Heart right ventricle (tissue), 16 donors: Measurements from ENCODE around the gene SLC1A2. TPM values are rescaled to one million over a fixed set of nuclear protein-coding genes. Genes with fewer than 3 reads are reported as not detected.

Experiments
- ATAC-seq, 8 donors: fragments of 200-7000 bp; cut with Tn5 transposase; one replicate each; pipeline ENCODE4 v1.9.1; 2020; ENCODE audit warnings: mild to moderate bottlenecking in 8 of 8, moderate library complexity in 8 of 8, moderate number of reproducible peaks in 1 of 8
- DNase-seq, 2 donors: peaks; one replicate each; pipeline ENCODE4 v3.0.0-alpha.2; 2020
- H3K27ac ChIP-seq, 10 donors: fragments of 200-600 bp; sonication (generic) in 2 of 10; one replicate each; pipeline versions ENCODE4 v1.5.0 to v1.8.0; 2020 to 2022; ENCODE audit warnings: mild to moderate bottlenecking in 3 of 10
- H3K27me3 ChIP-seq, 7 donors: fragments of 200-600 bp; one replicate each; pipeline ENCODE4 v1.8.0; 2021 to 2022; ENCODE audit warnings: mild to moderate bottlenecking in 2 of 7
- H3K36me3 ChIP-seq, 9 donors: fragments of 200-600 bp; sonication (generic) in 1 of 9; one replicate each; pipeline versions ENCODE4 v1.5.0 to v1.8.0; 2020 to 2022; ENCODE audit warnings: mild to moderate bottlenecking in 2 of 9
- H3K4me1 ChIP-seq, 9 donors: fragments of 200-600 bp; sonication (generic) in 1 of 9; one replicate each; pipeline versions ENCODE4 v1.5.0 to v1.8.0; 2020 to 2022; ENCODE audit warnings: mild to moderate bottlenecking in 4 of 9
- H3K4me3 ChIP-seq, 10 donors: fragments of 200-600 bp; sonication (generic) in 2 of 10; one replicate each; pipeline versions ENCODE4 v1.5.0 to v1.8.0; 2020 to 2022; ENCODE audit warnings: mild to moderate bottlenecking in 7 of 10, moderate library complexity in 2 of 10
- H3K9me3 ChIP-seq, 11 donors: fragments of 200-600 bp in 10 of 11; sonication (generic) in 2 of 11; one replicate each; pipeline versions ENCODE4 v1.5.0 to v1.8.0; 2013 to 2022; ENCODE audit warnings: mild to moderate bottlenecking in 2 of 11, control low read depth in 1 of 11, moderate library complexity in 1 of 11
- WGBS, 2 donors: extraction: QIAGEN DNeasy Blood & Tissue Kit; methylation state at CpG; one replicate each; pipeline ENCODE4 v1.1.7; 2013; ENCODE audit warnings: inconsistent platforms in 1 of 2; 5-methylcytosine and 5-hydroxymethylcytosine counted together
- intact Hi-C, 10 donors: fragments of 100-400 bp; cut with DNase I; formaldehyde crosslinking; loops; one replicate each; pipeline versions ENCODE4 v1.11.1 to v1.14.2; 2022
- polyA plus RNA-seq, 2 donors: library from polyadenylated mRNA; stranded (reverse); fragments of 200-250 nt; gene quantifications; one replicate each; pipeline ENCODE4 v1.2.3, GENCODE V29; 2013
- total RNA-seq, 10 donors: library from RNA; stranded (reverse); fragmentation: NEBNext Ultra II Directional in 3 of 10; extraction: Animal tissue kit (Norgen Biotek cat#: 25700) in 3 of 10; gene quantifications; one replicate each; pipeline versions ENCODE4 v1.2.1 to v1.2.4, GENCODE V29; 2021 to 2023
- TF ChIP-seq, protein P1 (sequence below), 9 donors: fragments of 200-600 bp; sonication (generic) in 2 of 9; IDR thresholded peaks; one replicate each; pipeline versions ENCODE4 v1.5.0 to v1.8.0; 2021 to 2022; ENCODE audit warnings: antibody characterized with exemption in 9 of 9, mild to moderate bottlenecking in 5 of 9, moderate library complexity in 1 of 9
- donor health status: Arrhythmogenic right ventricular cardiomyopathy.
- donor health status: ischemic (EF 13 %, LVEDD 7.1; RV severe dilation, severe dysfunction).
- donor health status: healthy with polysubstance abuse.
- donor health status: DM: no; HTN: yes; CAD: no.
- donor health status: DM: no; HTN: no; CAD: no.
- donor health status: ischemic (EF 25% LVEDD 6.9; RV normal size, moderate dysfunction).
- donor health status: ischemic (EF 25% LVEDD 5.7; RV mildly dilated, moderate dysfunction).
- donor health status: healthy.
- donor health status: DM: yes; HTN: yes; CAD: no.
- donor health status: Ischemic cardiomyopathy.
- donor health status: ischemic (EF 35%, LVEDD 5.7; RV mildly dilated, moderate dysfunction).
- donor health status: nonischemic (EF 11% LVEDD 7.7; RV severe dilation, severe dysfunction).
- donor health status: DM: yes; HTN: yes; CAD: no.
- donor health status: PGD.
- donor health status: ischemic (EF 29% LVEDD 5.4; RV normal size, mild dysfunction).
- donor health status: nonischemic (EF 23%, LVEDD 6.1; RV moderate dilation, normal function).

The SLC1A2 gene
- total and polyA plus RNA-seq, 12 donors, result 0.29 to 25.8 (median 3.4) TPM

DNA sequence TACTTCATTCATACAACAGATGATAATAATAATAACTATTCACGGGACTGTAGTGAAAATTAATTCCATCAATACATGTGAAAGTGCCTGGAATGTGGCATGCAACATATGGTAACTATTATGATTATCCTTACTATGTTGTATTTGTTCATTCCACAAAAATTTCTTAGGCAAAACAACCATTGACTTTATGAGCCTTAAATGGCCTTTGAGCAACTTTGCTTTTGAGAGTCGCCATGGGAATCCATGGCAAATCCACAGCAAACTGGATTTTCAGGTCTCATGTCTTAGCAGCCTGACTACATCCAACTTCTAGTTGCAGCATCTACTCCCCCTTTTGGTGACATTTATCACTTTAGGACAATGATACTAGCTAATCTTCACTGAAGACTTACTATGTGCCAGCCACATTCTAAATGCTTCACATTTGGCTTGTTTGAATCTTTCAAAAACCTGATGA lies 56.8 kb downstream of the SLC1A2 start:
- Histone ChIP-seq H3K4me1 (peaks cover 3 to 62% (median 39%) of the 10 kb centered on the region in 9 donors), H3K36me3 (no peaks in the 10 kb centered on the region), H3K27ac (peak overlapping the region in 6 of 10 donors; percentile 62 to 87 (median 74)), H3K27me3 (no peaks in the 10 kb centered on the region), H3K9me3 (peaks cover 0 to 10% (median 4%) of the 10 kb centered on the region in 11 donors), H3K4me3 (no peak overlapping the region)
- intact Hi-C loops, result loop anchor here in 1 of 10 donors (10.0 kb wide), 1 partner anchor 118 kb away; no protein-coding TSS in a partner anchor
- WGBS, 2 donors, result 93 to 94% methylated on average over 2 of the region's 2 CpGs
- no peak for DNase-seq
- ATAC-seq, result no peak
- TF ChIP-seq, protein P1, sequence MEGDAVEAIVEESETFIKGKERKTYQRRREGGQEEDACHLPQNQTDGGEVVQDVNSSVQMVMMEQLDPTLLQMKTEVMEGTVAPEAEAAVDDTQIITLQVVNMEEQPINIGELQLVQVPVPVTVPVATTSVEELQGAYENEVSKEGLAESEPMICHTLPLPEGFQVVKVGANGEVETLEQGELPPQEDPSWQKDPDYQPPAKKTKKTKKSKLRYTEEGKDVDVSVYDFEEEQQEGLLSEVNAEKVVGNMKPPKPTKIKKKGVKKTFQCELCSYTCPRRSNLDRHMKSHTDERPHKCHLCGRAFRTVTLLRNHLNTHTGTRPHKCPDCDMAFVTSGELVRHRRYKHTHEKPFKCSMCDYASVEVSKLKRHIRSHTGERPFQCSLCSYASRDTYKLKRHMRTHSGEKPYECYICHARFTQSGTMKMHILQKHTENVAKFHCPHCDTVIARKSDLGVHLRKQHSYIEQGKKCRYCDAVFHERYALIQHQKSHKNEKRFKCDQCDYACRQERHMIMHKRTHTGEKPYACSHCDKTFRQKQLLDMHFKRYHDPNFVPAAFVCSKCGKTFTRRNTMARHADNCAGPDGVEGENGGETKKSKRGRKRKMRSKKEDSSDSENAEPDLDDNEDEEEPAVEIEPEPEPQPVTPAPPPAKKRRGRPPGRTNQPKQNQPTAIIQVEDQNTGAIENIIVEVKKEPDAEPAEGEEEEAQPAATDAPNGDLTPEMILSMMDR (IDR thresholded peaks at IDR 0.05), result peak in 1 of 9 donors; percentile 7

DNA sequence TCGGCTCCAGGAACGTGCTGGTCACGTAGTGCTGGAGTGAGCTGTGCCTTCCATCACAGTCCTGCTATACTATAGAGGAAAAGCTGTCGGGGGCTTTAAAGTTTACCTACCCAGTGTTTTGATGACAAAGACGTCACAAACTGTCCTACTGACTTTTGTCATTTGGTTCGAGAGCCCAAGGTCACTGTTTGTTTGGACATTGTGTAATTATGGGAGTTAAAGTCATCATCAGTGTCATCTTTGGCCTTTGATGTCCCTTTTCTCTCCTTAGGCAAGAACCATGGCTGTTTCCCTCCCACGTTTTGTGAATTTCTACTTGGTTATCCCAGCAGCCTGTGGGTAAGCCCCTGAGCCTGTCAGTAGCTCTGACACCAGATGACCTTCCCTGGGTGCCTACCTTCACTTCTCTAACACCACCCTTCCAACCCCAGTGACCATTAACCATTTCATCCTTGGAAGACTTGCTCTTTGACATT lies 59.3 kb downstream of the SLC1A2 start:
- H3K9me3 ChIP-seq, result no peaks in the 10 kb centered on the region
- TF ChIP-seq, protein P1 (IDR thresholded peaks at IDR 0.05), result no peak
- peaks cover 3 to 56% (median 39%) of the 10 kb centered on the region in 9 donors for H3K4me1 ChIP-seq
- ATAC-seq, result peak in 1 of 8 donors; percentile 2
- no peak overlapping the region for H3K4me3 ChIP-seq
- WGBS, 2 donors, result 75 to 84% methylated on average over 7 of the region's 7 CpGs
- DNase-seq, result no peak
- peak overlapping the region in 7 of 10 donors; percentile 9 to 77 (median 47) for H3K27ac ChIP-seq
- intact Hi-C loops, result loop anchor here in 1 of 10 donors (10.0 kb wide), 1 partner anchor 115 kb away; no protein-coding TSS in a partner anchor
- H3K36me3 ChIP-seq, result no peaks in the 10 kb centered on the region
- H3K27me3 ChIP-seq, result no peaks in the 10 kb centered on the region

DNA sequence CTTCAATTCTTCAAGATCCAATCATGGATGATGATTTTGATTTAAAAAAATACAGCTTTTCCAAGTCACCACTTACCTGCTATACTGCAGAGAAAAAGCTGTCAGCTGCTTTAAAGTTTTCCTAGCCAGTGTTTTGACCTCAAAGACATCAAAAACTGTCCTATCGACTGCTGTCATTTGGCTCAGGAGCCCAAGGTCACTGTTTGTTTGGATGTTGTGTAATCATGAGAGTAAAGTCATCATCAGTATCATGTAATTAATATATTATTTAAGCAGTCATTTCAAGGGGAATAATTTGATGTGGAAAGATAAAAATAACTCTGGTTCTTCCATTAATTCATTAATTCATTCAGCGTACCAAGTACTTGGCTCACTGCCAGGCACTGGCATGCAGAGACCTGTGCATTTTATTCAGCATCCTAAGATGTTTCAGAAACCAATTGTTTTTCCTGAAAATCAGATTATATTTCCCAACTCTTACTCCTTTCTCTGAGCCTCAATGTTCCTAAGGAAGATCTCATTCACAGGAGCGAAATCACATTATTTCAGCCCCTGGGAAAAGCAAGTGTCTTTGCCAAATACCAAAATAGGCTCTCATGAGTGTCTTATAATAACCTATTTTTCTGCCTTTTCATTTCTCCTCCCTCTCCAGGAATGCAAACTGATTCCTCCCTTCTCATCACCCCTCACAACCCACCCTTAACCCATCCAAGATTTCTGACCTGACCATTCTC lies 59.9 kb downstream of the SLC1A2 start:
- ATAC-seq, result peak in 4 of 8 donors; percentile 10 to 26 (median 14)
- H3K4me3 ChIP-seq, result no peak overlapping the region
- H3K4me1 ChIP-seq, result peaks cover 3 to 50% (median 37%) of the 10 kb centered on the region in 9 donors
- H3K36me3 ChIP-seq, result no peaks in the 10 kb centered on the region
- H3K9me3 ChIP-seq, result no peaks in the 10 kb centered on the region
- no peaks in the 10 kb centered on the region for H3K27me3 ChIP-seq
- H3K27ac ChIP-seq, result peak overlapping the region in 8 of 10 donors; percentile 33 to 77 (median 49)
- 40 to 48% methylated on average over 3 of the region's 3 CpGs for WGBS, 2 donors
- intact Hi-C loops, result loop anchor here in 1 of 10 donors (10.0 kb wide), 1 partner anchor 115 kb away; no protein-coding TSS in a partner anchor
- no peak for DNase-seq
- TF ChIP-seq, protein P1 (IDR thresholded peaks at IDR 0.05), result no peak

DNA sequence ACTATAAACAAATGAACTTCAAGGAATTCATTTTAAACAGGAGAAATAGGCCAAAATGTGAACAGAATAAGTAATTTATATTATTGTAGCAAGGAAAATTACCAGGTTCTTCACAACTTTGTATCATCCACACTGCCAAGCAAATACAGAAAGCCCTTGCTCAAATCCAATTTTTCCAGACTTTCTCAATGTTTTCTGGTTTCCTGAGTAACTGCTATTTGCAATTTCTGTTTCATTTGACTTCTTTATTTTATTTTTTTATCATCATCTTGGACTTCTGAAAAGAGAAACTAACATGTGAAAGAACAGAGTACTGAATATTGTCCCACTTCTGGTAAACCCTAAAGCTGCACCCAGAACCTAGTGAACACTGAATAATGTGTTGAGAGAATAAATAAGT lies 61.0 kb downstream of the SLC1A2 start:
- intact Hi-C loops, result no loop called here
- TF ChIP-seq, protein P1 (IDR thresholded peaks at IDR 0.05), result no peak
- DNase-seq, result no peak
- ATAC-seq, result no peak
- Histone ChIP-seq H3K27ac (peak overlapping the region in 3 of 10 donors; percentile 20 to 77 (median 66)), H3K36me3 (no peaks in the 10 kb centered on the region), H3K9me3 (no peaks in the 10 kb centered on the region), H3K4me1 (peaks cover 0 to 39% (median 26%) of the 10 kb centered on the region in 9 donors), H3K27me3 (no peaks in the 10 kb centered on the region), H3K4me3 (no peak overlapping the region)
